Fibroblast of lung (primary cell): Measurements from ENCODE around the gene RPL7A.

Experiments
- CTCF ChIP-seq, 2 donors: IDR thresholded peaks in 1 of 2; conservative IDR thresholded peaks in 1 of 2; 1 replicate in 1 of 2; 2 replicates in 1 of 2; pipeline ENCODE4 v1.5.1; 2011 to 2012; ENCODE audit warnings: low read length in 2 of 2, control low read depth in 1 of 2, inconsistent platforms in 1 of 2, low read depth in 1 of 2, mild to moderate bottlenecking in 1 of 2
- EZH2 ChIP-seq: IDR thresholded peaks from 2 replicates; pipeline ENCODE4 v1.5.1; 2012; ENCODE audit warnings: low read length, control low read depth, mild to moderate bottlenecking; ENCODE audit errors: missing control alignments

GRCh38 chr9:133301253-133302230 lies 46.5 kb upstream of the RPL7A start:
- TF ChIP-seq CTCF (conservative IDR thresholded peaks at IDR 0.05 in 1 of 2, IDR thresholded peaks at IDR 0.05 in 1 of 2; ENCODE audit: low read depth in 1 of 2, low read length in 2 of 2) (no peak), EZH2 (no peak)
